HepG2 (cell line): Measurements from ENCODE around the gene SLC2A10. TPM values are rescaled to one million over a fixed set of nuclear protein-coding genes. Genes with fewer than 3 reads are reported as not detected.

Source experiments
- ARNT2 ChIP-seq: sonication (generic); formaldehyde crosslinking; IDR thresholded peaks from 2 replicates; pipeline ENCODE4 v1.8.0; 2022; ENCODE audit warnings: mild to moderate bottlenecking, low read depth, missing genetic modification reagents, moderate library complexity
- ATF6 ChIP-seq: sonication (generic); formaldehyde crosslinking; conservative IDR thresholded peaks from 2 replicates; pipeline ENCODE4 v1.4.0; 2020; ENCODE audit warnings: missing genetic modification reagents
- CHCHD3 ChIP-seq: sonication (generic); formaldehyde crosslinking; IDR thresholded peaks from 2 replicates; pipeline ENCODE4 v1.8.0; 2022; ENCODE audit warnings: mild to moderate bottlenecking, missing genetic modification reagents, moderate library complexity
- DBP ChIP-seq: sonication (generic); formaldehyde crosslinking; IDR thresholded peaks from 2 replicates; pipeline ENCODE4 v1.4.0; 2020; ENCODE audit warnings: missing genetic modification reagents; ENCODE audit errors: not compliant biosample characterization
- DNMT3B ChIP-seq: conservative IDR thresholded peaks from 2 replicates; pipeline ENCODE4 v1.6.1; 2016; ENCODE audit warnings: missing biosample characterization, control low read depth
- KLF9 ChIP-seq: IDR thresholded peaks from 2 replicates; pipeline ENCODE4 v1.6.1; 2016; ENCODE audit warnings: low read depth
- MAFK ChIP-seq, 2 experiments: IDR thresholded peaks in 1 of 2; conservative IDR thresholded peaks in 1 of 2; 2 replicates each; pipeline ENCODE4 v1.6.1; 2011; ENCODE audit warnings: improper control_type of control experiment in 2 of 2, low read length in 2 of 2
- MEIS1 ChIP-seq: sonication (generic); formaldehyde crosslinking; IDR thresholded peaks from 2 replicates; pipeline ENCODE4 v1.9.0; 2021; ENCODE audit warnings: mild to moderate bottlenecking, missing genetic modification reagents, moderate library complexity, borderline replicate concordance
- MTA3 ChIP-seq: sonication (generic); formaldehyde crosslinking; IDR thresholded peaks from 2 replicates; pipeline ENCODE4 v1.4.0; 2020; ENCODE audit warnings: missing genetic modification reagents
- SAFB2 ChIP-seq: sonication (generic); formaldehyde crosslinking; IDR thresholded peaks from 2 replicates; pipeline ENCODE4 v1.5.1; 2020; ENCODE audit warnings: missing genetic modification reagents, low read depth, mild to moderate bottlenecking, borderline replicate concordance
- SRF ChIP-seq: IDR thresholded peaks from 2 replicates; pipeline ENCODE4 v1.6.1; 2011; ENCODE audit warnings: mild to moderate bottlenecking, low read depth, low read length, moderate library complexity
- THAP7 ChIP-seq: sonication (generic); formaldehyde crosslinking; IDR thresholded peaks from 2 replicates; pipeline ENCODE4 v1.8.1; 2023; ENCODE audit warnings: mild to moderate bottlenecking, missing genetic modification reagents
- ZBTB2 ChIP-seq: sonication (generic); formaldehyde crosslinking; IDR thresholded peaks from 2 replicates; pipeline ENCODE4 v1.8.0; 2022; ENCODE audit warnings: low read depth, missing genetic modification reagents
- ZBTB34 ChIP-seq: sonication (generic); formaldehyde crosslinking; IDR thresholded peaks from 2 replicates; pipeline ENCODE4 v1.8.0; 2022; ENCODE audit warnings: mild to moderate bottlenecking, missing genetic modification reagents
- ZBTB42 ChIP-seq: sonication (generic); formaldehyde crosslinking; IDR thresholded peaks from 2 replicates; pipeline ENCODE4 v1.5.0; 2020; ENCODE audit warnings: mild to moderate bottlenecking, missing genetic modification reagents
- ZNF121 ChIP-seq: sonication (generic); formaldehyde crosslinking; IDR thresholded peaks from 2 replicates; pipeline ENCODE4 v1.5.0; 2020; ENCODE audit warnings: mild to moderate bottlenecking, missing genetic modification reagents
- ZNF224 ChIP-seq: sonication (generic); formaldehyde crosslinking; IDR thresholded peaks from 2 replicates; pipeline ENCODE4 v1.5.0; 2020; ENCODE audit warnings: mild to moderate bottlenecking, missing genetic modification reagents
- ZNF33A ChIP-seq: sonication (generic); formaldehyde crosslinking; IDR thresholded peaks from 2 replicates; pipeline ENCODE4 v1.5.1; 2020; ENCODE audit warnings: missing genetic modification reagents, mild to moderate bottlenecking, moderate library complexity, borderline replicate concordance
- ZNF446 ChIP-seq: sonication (generic); formaldehyde crosslinking; IDR thresholded peaks from 2 replicates; pipeline ENCODE4 v1.5.0; 2020; ENCODE audit warnings: mild to moderate bottlenecking, missing genetic modification reagents
- ZNF547 ChIP-seq: sonication (generic); formaldehyde crosslinking; IDR thresholded peaks from 2 replicates; pipeline ENCODE4 v1.5.1; 2020; ENCODE audit warnings: mild to moderate bottlenecking, missing genetic modification reagents
- ZNF572 ChIP-seq: sonication (generic); formaldehyde crosslinking; IDR thresholded peaks from 2 replicates; pipeline ENCODE4 v1.5.1; 2020; ENCODE audit warnings: mild to moderate bottlenecking, missing genetic modification reagents
- ZNF724P ChIP-seq: sonication (generic); formaldehyde crosslinking; IDR thresholded peaks from 2 replicates; pipeline ENCODE4 v1.8.0; 2022; ENCODE audit warnings: missing genetic modification reagents, borderline replicate concordance
- ZNF841 ChIP-seq: sonication (generic); formaldehyde crosslinking; IDR thresholded peaks from 2 replicates; pipeline ENCODE4 v1.8.1; 2023; ENCODE audit warnings: missing genetic modification reagents, borderline replicate concordance
- polyA plus RNA-seq, 8 experiments: library from polyadenylated mRNA; depleted of rRNA in 3 of 8; stranded (reverse) in 7 of 8; unstranded in 1 of 8; fragments of >200 nt; fragmentation: Illumina TruSeq in 4 of 8; extraction: Trizol in 4 of 8; gene quantifications; 2 replicates each; pipeline versions ENCODE4 v1.2.1 to v1.2.3, GENCODE V29; 2011 to 2016; ENCODE audit warnings: low read depth in 4 of 8, missing spikeins in 1 of 8, mixed read lengths in 1 of 8; ENCODE audit not compliant: insufficient read depth in 1 of 8
- total RNA-seq, 5 experiments: library from RNA; depleted of rRNA; stranded (reverse); fragments of >200 nt; fragmentation: Illumina TruSeq; extraction: Trizol; gene quantifications; 2 replicates each; pipeline ENCODE4 v1.2.3, GENCODE V29; 2016; ENCODE audit warnings: low read depth in 1 of 5

Gene SLC2A10
- total and polyA plus RNA-seq, 2 of the 13 experiments (the other 11 are each of a cell fraction or from before 2014, with no cell fraction given), result 16.0 to 18.4 TPM

- TF ChIP-seq MEIS1 (no peak), MAFK (conservative IDR thresholded peaks at IDR 0.05 in 1 of 2, IDR thresholded peaks at IDR 0.05 in 1 of 2; ENCODE audit: low read length in 2 of 2) (no peak; a peak in 1 of 4 replicates), ZBTB42 (no peak), ZNF224 (CRISPR knock-in tag) (no peak), SAFB2 (CRISPR knock-in tag) (no peak), MTA3 (CRISPR knock-in tag) (no peak), ZNF33A (no peak), ZNF547 (no peak), ZNF572 (CRISPR knock-in tag) (no peak), ZBTB2 (CRISPR knock-in tag) (no peak), CHCHD3 (CRISPR knock-in tag) (no peak), DBP (CRISPR knock-in tag) (no peak), THAP7 (CRISPR knock-in tag) (no peak), ZNF841 (CRISPR knock-in tag) (no peak), KLF9 (no peak), ZBTB34 (CRISPR knock-in tag) (no peak), DNMT3B (0 out of 2 replicates have a peak, but pooled peaks have one; percentile 55), ZNF121 (CRISPR knock-in tag) (no peak), ATF6 (no peak), ZNF446 (CRISPR knock-in tag) (no peak), ZNF724P (CRISPR knock-in tag) (no peak), ARNT2 (CRISPR knock-in tag) (no peak), SRF (no peak)
Observed at GRCh38 chr20:46699651-46700359, 9.6 kb upstream of the SLC2A10 start (continued).
